GOT3 (cell line): ENCODE results near the gene ZNF516.

Source experiments
- DNase-seq: peaks from one replicate; lab custom pipeline; 2025; ENCODE audit warnings: mixed read lengths; lab: John Stamatoyannopoulos, UW

ZNF516 gene

GRCh38 chr18:76455003-76455676 is 39.9 kb downstream of the ZNF516 start:
- no peak for DNase-seq

GRCh38 chr18:76454418-76454817 is 40.6 kb downstream of the ZNF516 start:
- DNase-seq, result no peak

- DNase-seq, result no peak
Measured at GRCh38 chr18:76453932-76454331, 41.1 kb downstream of the ZNF516 start.

- no peak for DNase-seq
Measured at GRCh38 chr18:76453057-76453561, 41.9 kb downstream of the ZNF516 start.

GRCh38 chr18:76452357-76452756 is 42.7 kb downstream of the ZNF516 start:
- DNase-seq, result no peak

GRCh38 chr18:76451396-76452331 is 43.4 kb downstream of the ZNF516 start:
- no peak for DNase-seq

GRCh38 chr18:76450452-76451395 is 44.3 kb downstream of the ZNF516 start:
- no peak for DNase-seq

GRCh38 chr18:76449111-76449453 is 46.0 kb downstream of the ZNF516 start:
- DNase-seq, result no peak

- no peak for DNase-seq
Measured at GRCh38 chr18:76448256-76449110, 46.6 kb downstream of the ZNF516 start.

- no peak for DNase-seq
Measured at GRCh38 chr18:76447258-76447890, 47.7 kb downstream of the ZNF516 start.

GRCh38 chr18:76446321-76447257 is 48.5 kb downstream of the ZNF516 start:
- no peak for DNase-seq

GRCh38 chr18:76445741-76446232 is 49.3 kb downstream of the ZNF516 start:
- DNase-seq, result no peak

- DNase-seq, result no peak
Measured at GRCh38 chr18:76445275-76445674, 49.8 kb downstream of the ZNF516 start.

- no peak for DNase-seq
Measured at GRCh38 chr18:76444446-76445105, 50.5 kb downstream of the ZNF516 start.

GRCh38 chr18:76443519-76444445 is 51.3 kb downstream of the ZNF516 start:
- DNase-seq, result no peak

- DNase-seq, result no peak
Measured at GRCh38 chr18:76442413-76443171, 52.5 kb downstream of the ZNF516 start.
